ENCODE data around the gene DOCK3. TPM values are rescaled to one million over a fixed set of nuclear protein-coding genes. Genes with fewer than 3 reads are reported as not detected.

Gene DOCK3
- total RNA-seq, 1 experiment from 2014 or later: 5.6 TPM

DNA sequence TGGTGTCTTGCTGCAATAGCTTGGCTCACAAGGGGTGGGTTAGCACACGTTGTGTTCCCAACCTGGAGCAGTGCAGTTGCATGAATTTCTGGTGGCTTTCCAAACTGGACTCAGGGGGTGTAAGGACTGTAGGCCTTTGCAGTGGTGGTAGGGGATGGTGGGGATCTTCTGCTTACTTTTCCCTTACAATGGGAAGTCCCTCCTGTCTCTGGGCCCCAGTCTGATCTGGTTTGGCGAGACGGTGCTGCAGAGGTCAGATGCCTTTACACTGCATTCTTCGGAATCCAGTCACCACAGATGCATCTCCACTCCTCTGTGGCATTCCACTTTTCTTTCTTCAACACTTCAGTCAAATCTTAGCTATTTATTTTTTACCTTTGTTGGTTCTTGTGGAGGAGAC, 132.1 kb downstream of the DOCK3 start (continued):
- no peak for TF ChIP-seq CTCF (IDR thresholded peaks at IDR 0.05)

DNA sequence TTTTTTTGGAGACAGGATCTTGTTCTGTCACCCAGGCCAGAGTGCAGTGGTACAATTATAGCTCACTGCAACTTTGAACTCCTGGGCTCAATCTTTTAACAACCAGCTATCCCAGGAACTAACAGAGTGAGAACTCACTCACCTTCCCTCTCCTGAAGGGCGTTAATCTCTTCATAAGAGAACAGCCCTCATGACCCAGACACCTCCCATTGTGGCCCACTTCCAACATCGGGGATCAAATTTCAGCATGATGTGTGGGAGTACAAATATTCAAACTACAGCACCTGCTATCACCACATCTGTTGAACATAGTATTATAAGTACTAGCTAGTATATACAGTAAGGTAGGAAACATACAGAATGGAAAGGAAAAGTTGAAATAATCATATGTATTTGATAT, 132.5 kb downstream of the DOCK3 start:
- Mint-ChIP-seq H3K9me3 (peaks cover 35% of the 10 kb centered on the region), H3K36me3 (peaks cover 22% of the 10 kb centered on the region), H3K27ac (peak overlapping the region; percentile 57; the same call in 1 of the 2 replicates), H3K27me3 (ENCODE audit: low read depth) (peaks cover 4% of the 10 kb centered on the region; the same call in 1 of the 2 replicates), H3K4me3 (no peak overlapping the region), H3K4me1 (peaks cover 18% of the 10 kb centered on the region)
- ChIA-PET POLR2A (no interaction called here), CTCF (interaction anchor here (0.9 to 1.1 kb wide), 3 partner anchors 22 to 565 kb away, joined by 3 read pairs; no protein-coding TSS in a partner anchor)
- DNase-seq (ENCODE audit: low spot score) (no peak), ATAC-seq (no peak)
- TF ChIP-seq, protein P1, sequence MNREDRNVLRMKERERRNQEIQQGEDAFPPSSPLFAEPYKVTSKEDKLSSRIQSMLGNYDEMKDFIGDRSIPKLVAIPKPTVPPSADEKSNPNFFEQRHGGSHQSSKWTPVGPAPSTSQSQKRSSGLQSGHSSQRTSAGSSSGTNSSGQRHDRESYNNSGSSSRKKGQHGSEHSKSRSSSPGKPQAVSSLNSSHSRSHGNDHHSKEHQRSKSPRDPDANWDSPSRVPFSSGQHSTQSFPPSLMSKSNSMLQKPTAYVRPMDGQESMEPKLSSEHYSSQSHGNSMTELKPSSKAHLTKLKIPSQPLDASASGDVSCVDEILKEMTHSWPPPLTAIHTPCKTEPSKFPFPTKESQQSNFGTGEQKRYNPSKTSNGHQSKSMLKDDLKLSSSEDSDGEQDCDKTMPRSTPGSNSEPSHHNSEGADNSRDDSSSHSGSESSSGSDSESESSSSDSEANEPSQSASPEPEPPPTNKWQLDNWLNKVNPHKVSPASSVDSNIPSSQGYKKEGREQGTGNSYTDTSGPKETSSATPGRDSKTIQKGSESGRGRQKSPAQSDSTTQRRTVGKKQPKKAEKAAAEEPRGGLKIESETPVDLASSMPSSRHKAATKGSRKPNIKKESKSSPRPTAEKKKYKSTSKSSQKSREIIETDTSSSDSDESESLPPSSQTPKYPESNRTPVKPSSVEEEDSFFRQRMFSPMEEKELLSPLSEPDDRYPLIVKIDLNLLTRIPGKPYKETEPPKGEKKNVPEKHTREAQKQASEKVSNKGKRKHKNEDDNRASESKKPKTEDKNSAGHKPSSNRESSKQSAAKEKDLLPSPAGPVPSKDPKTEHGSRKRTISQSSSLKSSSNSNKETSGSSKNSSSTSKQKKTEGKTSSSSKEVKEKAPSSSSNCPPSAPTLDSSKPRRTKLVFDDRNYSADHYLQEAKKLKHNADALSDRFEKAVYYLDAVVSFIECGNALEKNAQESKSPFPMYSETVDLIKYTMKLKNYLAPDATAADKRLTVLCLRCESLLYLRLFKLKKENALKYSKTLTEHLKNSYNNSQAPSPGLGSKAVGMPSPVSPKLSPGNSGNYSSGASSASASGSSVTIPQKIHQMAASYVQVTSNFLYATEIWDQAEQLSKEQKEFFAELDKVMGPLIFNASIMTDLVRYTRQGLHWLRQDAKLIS (CRISPR knock-in tag; IDR thresholded peaks at IDR 0.05; ENCODE audit: borderline replicate concordance): no peak
- TF ChIP-seq SMAD3 (CRISPR knock-in tag; IDR thresholded peaks at IDR 0.05; ENCODE audit: borderline replicate concordance) (no peak), GRHL2 (CRISPR knock-in tag; IDR thresholded peaks at IDR 0.05; ENCODE audit: insufficient replicate concordance, severe bottlenecking) (no peak), STAT6 (CRISPR knock-in tag; conservative IDR thresholded peaks at IDR 0.05; ENCODE audit: low read depth) (no peak), CDX4 (CRISPR knock-in tag; IDR thresholded peaks at IDR 0.05; ENCODE audit: borderline replicate concordance) (no peak), SMAD4 (CRISPR knock-in tag; IDR thresholded peaks at IDR 0.05) (no peak), PREB (CRISPR knock-in tag; IDR thresholded peaks at IDR 0.05; ENCODE audit: borderline replicate concordance) (no peak), TEAD1 (CRISPR knock-in tag; IDR thresholded peaks at IDR 0.05) (no peak), MXD4 (CRISPR knock-in tag; IDR thresholded peaks at IDR 0.05; ENCODE audit: borderline replicate concordance) (no peak), TCF7 (CRISPR knock-in tag; IDR thresholded peaks at IDR 0.05; ENCODE audit: low read depth) (no peak), TEAD4 (CRISPR knock-in tag; IDR thresholded peaks at IDR 0.05) (no peak), NR2C2 (CRISPR knock-in tag; IDR thresholded peaks at IDR 0.05) (no peak)
- TF ChIP-seq, protein P2, sequence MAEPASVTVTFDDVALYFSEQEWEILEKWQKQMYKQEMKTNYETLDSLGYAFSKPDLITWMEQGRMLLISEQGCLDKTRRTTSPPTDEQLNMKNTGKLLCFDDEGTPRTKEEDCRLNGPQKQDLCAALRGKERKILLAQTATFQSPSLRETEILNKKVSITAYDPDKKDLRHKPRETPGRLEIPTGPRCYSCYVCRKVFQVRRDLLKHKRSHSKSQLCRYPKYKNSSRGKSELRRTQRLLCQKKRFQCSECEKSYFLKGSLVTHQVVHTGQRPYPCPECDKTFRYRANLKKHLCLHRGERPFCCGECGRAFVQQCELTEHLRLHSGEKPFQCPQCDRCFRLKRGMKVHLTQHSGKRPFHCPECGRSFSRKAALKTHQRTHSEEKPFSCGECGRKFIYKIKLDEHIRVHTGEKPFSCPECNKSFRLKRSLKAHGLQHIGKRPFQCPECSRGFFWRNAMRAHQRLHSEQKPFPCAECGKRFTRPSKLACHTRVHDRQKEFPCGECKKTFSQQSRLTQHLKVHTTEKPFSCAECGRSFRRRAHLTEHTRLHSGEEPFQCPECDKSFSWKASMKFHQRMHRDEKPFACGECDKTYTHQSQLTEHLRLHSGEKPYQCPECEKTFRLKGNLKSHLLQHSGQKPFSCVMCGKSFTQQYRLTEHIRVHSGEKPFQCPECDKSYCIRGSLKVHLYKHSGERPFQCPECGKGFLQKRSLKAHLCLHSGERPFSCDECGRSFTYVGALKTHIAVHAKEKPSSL (CRISPR knock-in tag; conservative IDR thresholded peaks at IDR 0.05): no peak
- TF ChIP-seq, protein P3, sequence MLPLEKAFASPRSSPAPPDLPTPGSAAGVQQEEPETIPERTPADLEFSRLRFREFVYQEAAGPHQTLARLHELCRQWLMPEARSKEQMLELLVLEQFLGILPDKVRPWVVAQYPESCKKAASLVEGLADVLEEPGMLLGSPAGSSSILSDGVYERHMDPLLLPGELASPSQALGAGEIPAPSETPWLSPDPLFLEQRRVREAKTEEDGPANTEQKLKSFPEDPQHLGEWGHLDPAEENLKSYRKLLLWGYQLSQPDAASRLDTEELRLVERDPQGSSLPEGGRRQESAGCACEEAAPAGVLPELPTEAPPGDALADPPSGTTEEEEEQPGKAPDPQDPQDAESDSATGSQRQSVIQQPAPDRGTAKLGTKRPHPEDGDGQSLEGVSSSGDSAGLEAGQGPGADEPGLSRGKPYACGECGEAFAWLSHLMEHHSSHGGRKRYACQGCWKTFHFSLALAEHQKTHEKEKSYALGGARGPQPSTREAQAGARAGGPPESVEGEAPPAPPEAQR (CRISPR knock-in tag; IDR thresholded peaks at IDR 0.05): no peak
- TF ChIP-seq, protein P4, sequence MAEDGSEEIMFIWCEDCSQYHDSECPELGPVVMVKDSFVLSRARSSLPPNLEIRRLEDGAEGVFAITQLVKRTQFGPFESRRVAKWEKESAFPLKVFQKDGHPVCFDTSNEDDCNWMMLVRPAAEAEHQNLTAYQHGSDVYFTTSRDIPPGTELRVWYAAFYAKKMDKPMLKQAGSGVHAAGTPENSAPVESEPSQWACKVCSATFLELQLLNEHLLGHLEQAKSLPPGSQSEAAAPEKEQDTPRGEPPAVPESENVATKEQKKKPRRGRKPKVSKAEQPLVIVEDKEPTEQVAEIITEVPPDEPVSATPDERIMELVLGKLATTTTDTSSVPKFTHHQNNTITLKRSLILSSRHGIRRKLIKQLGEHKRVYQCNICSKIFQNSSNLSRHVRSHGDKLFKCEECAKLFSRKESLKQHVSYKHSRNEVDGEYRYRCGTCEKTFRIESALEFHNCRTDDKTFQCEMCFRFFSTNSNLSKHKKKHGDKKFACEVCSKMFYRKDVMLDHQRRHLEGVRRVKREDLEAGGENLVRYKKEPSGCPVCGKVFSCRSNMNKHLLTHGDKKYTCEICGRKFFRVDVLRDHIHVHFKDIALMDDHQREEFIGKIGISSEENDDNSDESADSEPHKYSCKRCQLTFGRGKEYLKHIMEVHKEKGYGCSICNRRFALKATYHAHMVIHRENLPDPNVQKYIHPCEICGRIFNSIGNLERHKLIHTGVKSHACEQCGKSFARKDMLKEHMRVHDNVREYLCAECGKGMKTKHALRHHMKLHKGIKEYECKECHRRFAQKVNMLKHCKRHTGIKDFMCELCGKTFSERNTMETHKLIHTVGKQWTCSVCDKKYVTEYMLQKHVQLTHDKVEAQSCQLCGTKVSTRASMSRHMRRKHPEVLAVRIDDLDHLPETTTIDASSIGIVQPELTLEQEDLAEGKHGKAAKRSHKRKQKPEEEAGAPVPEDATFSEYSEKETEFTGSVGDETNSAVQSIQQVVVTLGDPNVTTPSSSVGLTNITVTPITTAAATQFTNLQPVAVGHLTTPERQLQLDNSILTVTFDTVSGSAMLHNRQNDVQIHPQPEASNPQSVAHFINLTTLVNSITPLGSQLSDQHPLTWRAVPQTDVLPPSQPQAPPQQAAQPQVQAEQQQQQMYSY (CRISPR knock-in tag; IDR thresholded peaks at IDR 0.05): no peak

Data from WTC11 (cell line).